GM12878 (cell line): ENCODE data around the gene ZNF415. TPM values are rescaled to one million over a fixed set of nuclear protein-coding genes. Genes with fewer than 3 reads are reported as not detected.

ENCODE experiments used
- ATAC-seq: fragments of 200-7000 bp; cut with Tn5 transposase; 3 replicates; pipeline ENCODE4 v1.9.1; 2020; ENCODE audit warnings: mild to moderate bottlenecking, moderate library complexity
- BruUV-seq: library from RNA; stranded (reverse); fragments of 400-500 nt; replicated peaks from 2 replicates; lab custom pipeline; 2021; lab: Mats Ljungman, UMichigan
- CTCF ChIA-PET: fragments of 300-600 bp; sonication (Branson Sonifier 250); formaldehyde crosslinking; extraction: SDS; loops from one replicate; lab custom pipeline; 2021; ENCODE audit warnings: inconsistent platforms; lab: Yijun Ruan, JAX
- POLR2A ChIA-PET: fragments of 350-600 bp; formaldehyde crosslinking; extraction: SDS; loops from one replicate; lab custom pipeline; 2021; ENCODE audit warnings: inconsistent platforms; lab: Charles Lee
- RAD21 ChIA-PET: fragments of 300-600 bp; sonication (Branson Sonifier 250); formaldehyde crosslinking; loops from one replicate; lab custom pipeline; 2023; ENCODE audit warnings: antibody characterized with exemption; ENCODE audit not compliant: unreplicated experiment; lab: Charles Lee
- SMC1A ChIA-PET: fragments of 300-600 bp; sonication (Branson Sonifier 250); formaldehyde crosslinking; loops from one replicate; lab custom pipeline; 2023; ENCODE audit not compliant: unreplicated experiment, uncharacterized antibody; lab: Charles Lee
- DNase-seq: peaks from one replicate; pipeline ENCODE4 v3.0.0-alpha.2; 2011; ENCODE audit warnings: low read depth, low spot score
- FAIRE-seq: peaks from 3 replicates; lab custom pipeline; 2011; peaks lifted over from hg19 to GRCh38; lab: Jason Lieb, UNC
- H2AFZ ChIP-seq: 2 replicates; pipeline ENCODE4 v1.6.0; 2011; ENCODE audit warnings: low read depth, low read length, control low read depth; ENCODE audit not compliant: control insufficient read depth
- H3K27ac ChIP-seq: 2 replicates; pipeline ENCODE4 v1.5.1; 2011; ENCODE audit warnings: control low read depth; ENCODE audit not compliant: control insufficient read depth, insufficient read depth
- H3K27me3 ChIP-seq, 2 experiments: replicated peaks in 1 of 2; 2 replicates each; pipeline versions ENCODE4 v1.6.0 to v1.6.1; 2011; ENCODE audit warnings: low read length in 1 of 2; ENCODE audit not compliant: control insufficient read depth in 2 of 2, insufficient read depth in 2 of 2
- H3K36me3 ChIP-seq, 2 experiments: 2 replicates each; pipeline ENCODE4 v1.5.1; 2011; ENCODE audit warnings: low read length in 1 of 2; ENCODE audit not compliant: control insufficient read depth in 2 of 2, insufficient read depth in 2 of 2
- H3K4me1 ChIP-seq: 2 replicates; pipeline ENCODE4 v1.6.1; 2011; ENCODE audit warnings: mild to moderate bottlenecking, low read length, moderate library complexity, mixed read lengths; ENCODE audit not compliant: control insufficient read depth, insufficient read depth
- H3K4me2 ChIP-seq: 2 replicates; pipeline ENCODE4 v1.6.0; 2011; ENCODE audit warnings: control low read depth; ENCODE audit not compliant: control insufficient read depth, insufficient read depth
- H3K4me3 ChIP-seq: fragments of 200-600 bp; sonication (generic); 2 replicates; pipeline ENCODE4 v1.5.1; 2016
- H3K79me2 ChIP-seq: 2 replicates; pipeline ENCODE4 v1.6.0; 2011; ENCODE audit warnings: low read length; ENCODE audit not compliant: control insufficient read depth, insufficient read depth
- H3K9ac ChIP-seq: 2 replicates; pipeline ENCODE4 v1.8.0; 2011; ENCODE audit warnings: low read length, control low read depth, mixed read lengths; ENCODE audit not compliant: control insufficient read depth, insufficient read depth
- H3K9me3 ChIP-seq: replicated peaks from 3 replicates; pipeline ENCODE4 v1.5.1; 2011; ENCODE audit warnings: mild to moderate bottlenecking, low read length; ENCODE audit not compliant: control insufficient read depth, insufficient read depth
- H4K20me1 ChIP-seq: 2 replicates; pipeline ENCODE4 v1.6.0; 2011; ENCODE audit not compliant: control insufficient read depth, insufficient read depth
- BACH1 ChIP-seq: fragments of 450-650 bp; IDR thresholded peaks from 2 replicates; pipeline ENCODE4 v1.6.1; 2017; ENCODE audit warnings: mild to moderate bottlenecking, borderline replicate concordance
- CEBPB ChIP-seq, 2 experiments: fragments of 150-350 bp in 1 of 2; IDR thresholded peaks; 2 replicates each; pipeline ENCODE4 v1.6.1; 2012 to 2014; ENCODE audit warnings: low read depth in 2 of 2, low read length in 2 of 2, borderline replicate concordance in 1 of 2, inconsistent platforms in 1 of 2
- ELK1 ChIP-seq: IDR thresholded peaks from 2 replicates; pipeline ENCODE4 v1.6.1; 2012; ENCODE audit warnings: low read depth, low read length, improper control_type of control experiment
- KLF5 ChIP-seq: fragments of 450-650 bp; IDR thresholded peaks from 2 replicates; pipeline ENCODE4 v1.6.1; 2014; ENCODE audit warnings: mild to moderate bottlenecking; ENCODE audit not compliant: partially characterized antibody
- MEF2B ChIP-seq: fragments of 450-650 bp; IDR thresholded peaks from 2 replicates; pipeline ENCODE4 v1.6.1; 2018; ENCODE audit warnings: mild to moderate bottlenecking, moderate library complexity; ENCODE audit not compliant: partially characterized antibody, poor library complexity, severe bottlenecking
- MLLT1 ChIP-seq: fragments of 450-650 bp; IDR thresholded peaks from 2 replicates; pipeline ENCODE4 v1.6.1; 2016; ENCODE audit warnings: mild to moderate bottlenecking
- RUNX3 ChIP-seq: IDR thresholded peaks from 2 replicates; pipeline ENCODE4 v1.6.1; 2012; ENCODE audit warnings: low read length, inconsistent platforms
- SUZ12 ChIP-seq: fragments of 200-600 bp; sonication (generic); IDR thresholded peaks from one replicate; pipeline ENCODE4 v1.6.1; 2018; ENCODE audit warnings: antibody characterized with exemption, mild to moderate bottlenecking; ENCODE audit not compliant: unreplicated experiment
- TBL1XR1 ChIP-seq: IDR thresholded peaks from 2 replicates; pipeline ENCODE4 v1.6.1; 2012; ENCODE audit warnings: low read depth, low read length, improper control_type of control experiment
- YY1 ChIP-seq: IDR thresholded peaks from 2 replicates; pipeline ENCODE4 v1.6.1; 2011; ENCODE audit warnings: low read depth, mild to moderate bottlenecking, low read length
- ZNF384 ChIP-seq: IDR thresholded peaks from 2 replicates; pipeline ENCODE4 v1.6.1; 2012; ENCODE audit warnings: low read depth, mild to moderate bottlenecking, low read length, improper control_type of control experiment, borderline replicate concordance
- WGBS: methylation state at CpG from one replicate; pipeline ENCODE4 v1.1.6; 2016; ENCODE audit warnings: low lambda C conversion rate; ENCODE audit not compliant: insufficient replicate concordance, insufficient coverage; ENCODE audit errors: missing lambda C conversion rate; 5-methylcytosine and 5-hydroxymethylcytosine counted together
- in situ Hi-C: fragments of 300-500 bp; cut with MboI; formaldehyde crosslinking; loops from 9 replicates; pipeline ENCODE4 v1.14.3; 2018; ENCODE audit warnings: mixed read lengths
- intact Hi-C: fragments of 100-400 bp; cut with micrococcal nuclease; formaldehyde crosslinking; loops from one replicate; pipeline ENCODE4 v1.14.2; 2022; ENCODE audit not compliant: unreplicated experiment
- polyA plus RNA-seq, 11 experiments: library from polyadenylated mRNA; depleted of rRNA in 4 of 11; unstranded in 6 of 11; stranded (reverse) in 5 of 11; fragments of >200 nt; fragmentation: Nextera tagmentation in 4 of 11; fragmentation: Illumina TruSeq in 1 of 11; extraction: Ambion mirVana in 4 of 11; extraction: Trizol in 1 of 11; gene quantifications; 1 replicate in 1 of 11; 2 replicates in 10 of 11; pipeline versions ENCODE4 v1.2.1 to v1.2.3, GENCODE V29; 2011 to 2016; ENCODE audit warnings: inconsistent platforms in 2 of 11, missing spikeins in 2 of 11, low read depth in 1 of 11
- total RNA-seq, 4 experiments: library from RNA; depleted of rRNA in 3 of 4; stranded (reverse); fragments of >200 nt in 3 of 4; fragmentation: Illumina TruSeq in 1 of 4; extraction: Trizol in 1 of 4; gene quantifications; 2 replicates each; pipeline versions ENCODE4 v1.2.1 to v1.2.3, GENCODE V29; 2013 to 2021

Gene ZNF415
- total and polyA plus RNA-seq, 10 of the 15 experiments (the other 5 are each of a cell fraction or from before 2014, with no cell fraction given), result 0.03 to 0.13 (median 0.05) TPM; not detected in 6

DNA sequence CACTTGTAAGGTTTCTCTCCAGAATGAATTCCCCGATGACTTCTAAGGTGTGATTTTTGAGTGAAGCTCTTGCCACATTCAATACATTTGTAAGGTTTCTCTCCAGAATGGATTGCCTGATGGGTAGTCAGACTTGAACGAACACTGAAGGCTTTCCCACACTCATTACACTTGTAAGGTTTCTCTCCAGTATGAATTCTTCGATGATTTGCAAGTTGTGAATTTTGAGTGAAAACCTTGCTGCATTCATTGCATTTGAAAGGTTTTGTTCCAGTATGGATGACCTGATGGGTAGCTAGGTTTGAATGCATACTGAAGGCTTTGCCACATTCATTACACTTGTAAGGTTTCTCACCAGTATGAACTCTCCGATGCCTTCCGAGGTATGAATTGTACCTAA lies 63.9 kb downstream of the ZNF415 start:
- Histone ChIP-seq H3K4me3 (no peak overlapping the region), H3K79me2 (no peaks in the 10 kb centered on the region), H3K9me3 (peaks cover 43% of the 10 kb centered on the region), H3K27ac (no peak overlapping the region), H3K4me2 (no peak overlapping the region), H4K20me1 (no peaks in the 10 kb centered on the region), H2AFZ (no peak overlapping the region), H3K36me3 (peaks cover 5 to 34% of the 10 kb centered on the region in 2 experiments), H3K9ac (no peak overlapping the region), H3K4me1 (no peaks in the 10 kb centered on the region), H3K27me3 (no peaks in the 10 kb centered on the region)
- POLR2A ChIA-PET, result no interaction called here
- FAIRE-seq (no peak), ATAC-seq (no peak), DNase-seq (no peak)
- BruUV-seq, result no TSS peak
- CTCF ChIA-PET, result no interaction called here
- in situ Hi-C loops, result no loop called here
- no peak for TF ChIP-seq MEF2B
- no peak for TF ChIP-seq YY1
- no peak for TF ChIP-seq MLLT1
- no peak for TF ChIP-seq TBL1XR1
- SMC1A ChIA-PET, result no interaction called here
- WGBS, result 98% methylated on average over 5 of the region's 5 CpGs
- intact Hi-C loops, result no loop called here
- RAD21 ChIA-PET, result no interaction called here

DNA sequence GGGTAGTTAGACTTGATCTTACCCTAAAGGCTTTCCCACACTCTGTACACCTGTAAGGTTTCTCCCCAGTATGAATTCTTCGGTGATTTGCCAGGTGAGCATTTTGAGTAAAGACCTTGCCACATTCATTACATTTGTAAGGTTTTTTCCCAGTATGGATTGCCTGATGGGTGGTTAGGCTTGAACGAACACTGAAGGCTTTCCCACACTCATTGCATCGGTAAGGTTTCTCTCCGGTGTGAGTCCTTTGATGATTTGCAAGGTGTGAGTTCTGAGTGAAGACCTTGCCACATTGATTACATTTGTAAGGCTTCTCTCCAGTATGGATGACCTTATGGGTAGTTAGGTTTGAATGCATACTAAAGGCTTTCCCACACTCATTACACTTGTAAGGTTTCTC lies 64.5 kb downstream of the ZNF415 start:
- WGBS, result 98% methylated on average over 4 of the region's 4 CpGs
- ChIA-PET SMC1A (no interaction called here), POLR2A (no interaction called here), RAD21 (no interaction called here), CTCF (no interaction called here)
- no TSS peak for BruUV-seq
- Histone ChIP-seq H3K4me2 (no peak overlapping the region), H3K9ac (no peak overlapping the region), H4K20me1 (no peaks in the 10 kb centered on the region), H3K36me3 (peaks cover 2 to 27% of the 10 kb centered on the region in 2 experiments), H3K27me3 (no peaks in the 10 kb centered on the region), H3K9me3 (peaks cover 43% of the 10 kb centered on the region), H2AFZ (no peak overlapping the region), H3K4me1 (no peaks in the 10 kb centered on the region), H3K4me3 (no peak overlapping the region), H3K79me2 (no peaks in the 10 kb centered on the region), H3K27ac (no peak overlapping the region)
- in situ Hi-C loops, result no loop called here
- TF ChIP-seq SUZ12 (no peak), RUNX3 (no peak), CEBPB (IDR thresholded peaks at IDR 0.05; ENCODE audit: borderline replicate concordance in 1 of 2, low read depth in 2 of 2, low read length in 2 of 2) (no peak), BACH1 (no peak), MLLT1 (0 out of 2 replicates have a peak, but pooled peaks have one; percentile 23), ZNF384 (no peak), KLF5 (peak; percentile 74), ELK1 (no peak)
- DNase-seq (no peak), ATAC-seq (no peak), FAIRE-seq (no peak)
- intact Hi-C loops, result no loop called here
